Endothelial cell of umbilical vein (primary cell): ENCODE results near the gene VSTM2B.

Experiments
- EZH2 ChIP-seq: IDR thresholded peaks from 2 replicates; pipeline ENCODE4 v1.6.1; 2012; ENCODE audit warnings: borderline replicate concordance, low read depth, mild to moderate bottlenecking, moderate library complexity, low read length, inconsistent platforms; ENCODE audit not compliant: severe bottlenecking
- TF ChIP-seq, protein P1 (sequence below), 2 donors: IDR thresholded peaks; 1 replicate in 1 of 2; 2 replicates in 1 of 2; pipeline ENCODE4 v1.5.1; 2011; ENCODE audit warnings: low read length in 2 of 2, mild to moderate bottlenecking in 2 of 2, moderate library complexity in 2 of 2, control low read depth in 1 of 2, inconsistent platforms in 1 of 2, low read depth in 1 of 2; ENCODE audit not compliant: insufficient read depth in 1 of 2; ENCODE audit errors: extremely low read depth in 1 of 2

- TF ChIP-seq EZH2, result no peak
- TF ChIP-seq, protein P1, sequence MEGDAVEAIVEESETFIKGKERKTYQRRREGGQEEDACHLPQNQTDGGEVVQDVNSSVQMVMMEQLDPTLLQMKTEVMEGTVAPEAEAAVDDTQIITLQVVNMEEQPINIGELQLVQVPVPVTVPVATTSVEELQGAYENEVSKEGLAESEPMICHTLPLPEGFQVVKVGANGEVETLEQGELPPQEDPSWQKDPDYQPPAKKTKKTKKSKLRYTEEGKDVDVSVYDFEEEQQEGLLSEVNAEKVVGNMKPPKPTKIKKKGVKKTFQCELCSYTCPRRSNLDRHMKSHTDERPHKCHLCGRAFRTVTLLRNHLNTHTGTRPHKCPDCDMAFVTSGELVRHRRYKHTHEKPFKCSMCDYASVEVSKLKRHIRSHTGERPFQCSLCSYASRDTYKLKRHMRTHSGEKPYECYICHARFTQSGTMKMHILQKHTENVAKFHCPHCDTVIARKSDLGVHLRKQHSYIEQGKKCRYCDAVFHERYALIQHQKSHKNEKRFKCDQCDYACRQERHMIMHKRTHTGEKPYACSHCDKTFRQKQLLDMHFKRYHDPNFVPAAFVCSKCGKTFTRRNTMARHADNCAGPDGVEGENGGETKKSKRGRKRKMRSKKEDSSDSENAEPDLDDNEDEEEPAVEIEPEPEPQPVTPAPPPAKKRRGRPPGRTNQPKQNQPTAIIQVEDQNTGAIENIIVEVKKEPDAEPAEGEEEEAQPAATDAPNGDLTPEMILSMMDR (IDR thresholded peaks at IDR 0.05; ENCODE audit: extremely low read depth in 1 of 2, insufficient read depth in 1 of 2, low read depth in 1 of 2, low read length in 2 of 2), result no peak
Measured at GRCh38 chr19:29527500-29528328, 1.9 kb downstream of the VSTM2B start.
